IMR-90 (cell line): ENCODE results near the gene ST6GALNAC5. TPM values are rescaled to one million over a fixed set of nuclear protein-coding genes. Genes with fewer than 3 reads are reported as not detected.

Experiments used
- ATAC-seq: fragments of 200-7000 bp; cut with Tn5 transposase; 2 replicates; pipeline ENCODE4 v1.9.1; 2020; ENCODE audit warnings: low read depth, mild to moderate bottlenecking, moderate library complexity
- BruUV-seq: library from RNA; stranded (reverse); fragments of 400-500 nt; replicated peaks from 2 replicates; lab custom pipeline; 2021; lab: Mats Ljungman, UMichigan
- CTCF ChIA-PET: fragments of 300-600 bp; formaldehyde crosslinking; extraction: SDS; loops from one replicate; lab custom pipeline; 2021; ENCODE audit warnings: antibody characterized with exemption; lab: Yijun Ruan, JAX
- POLR2A ChIA-PET: fragments of 300-600 bp; sonication (Branson Sonifier 250); formaldehyde crosslinking; loops from one replicate; lab custom pipeline; 2022; ENCODE audit warnings: antibody characterized with exemption; ENCODE audit not compliant: unreplicated experiment; lab: Charles Lee
- DNase-seq: peaks from one replicate; pipeline ENCODE4 v3.0.0; 2013
- H2AFZ ChIP-seq: replicated peaks from 2 replicates; pipeline ENCODE3; 2013; ENCODE audit warnings: low read length, mild to moderate bottlenecking; ENCODE audit not compliant: poor library complexity
- H2AK5ac ChIP-seq: 2 replicates; pipeline ENCODE4 v1.6.1; 2013; ENCODE audit warnings: low read depth, low read length, inconsistent platforms
- H2AK9ac ChIP-seq: replicated peaks from 2 replicates; pipeline ENCODE3; 2013; ENCODE audit warnings: mild to moderate bottlenecking, low read depth, low read length, moderate library complexity; ENCODE audit not compliant: poor library complexity
- H2BK120ac ChIP-seq: 2 replicates; pipeline ENCODE4 v1.6.1; 2013; ENCODE audit warnings: low read depth, low read length, inconsistent platforms
- H2BK15ac ChIP-seq: 3 replicates; pipeline ENCODE4 v1.6.1; 2013; ENCODE audit warnings: low read depth, low read length, inconsistent platforms
- H2BK20ac ChIP-seq: 2 replicates; pipeline ENCODE4 v1.6.1; 2013; ENCODE audit warnings: low read depth, mild to moderate bottlenecking, inconsistent platforms, low read length, moderate library complexity
- H2BK5ac ChIP-seq: 2 replicates; pipeline ENCODE4 v1.6.1; 2013; ENCODE audit warnings: mild to moderate bottlenecking, low read depth, low read length, inconsistent platforms; ENCODE audit not compliant: poor library complexity, severe bottlenecking
- H3K14ac ChIP-seq: replicated peaks from 2 replicates; pipeline ENCODE4 v1.6.1; 2013; ENCODE audit warnings: low read depth, low read length, inconsistent platforms
- H3K18ac ChIP-seq: 2 replicates; pipeline ENCODE4 v1.6.1; 2013; ENCODE audit warnings: low read depth, low read length, control low read depth
- H3K23ac ChIP-seq: 2 replicates; pipeline ENCODE4 v1.6.1; 2013; ENCODE audit warnings: low read depth, low read length, inconsistent platforms
- H3K27ac ChIP-seq: 2 replicates; pipeline ENCODE4 v1.5.1; 2013; ENCODE audit warnings: mild to moderate bottlenecking, control low read depth, low read length; ENCODE audit not compliant: insufficient read depth
- H3K27me3 ChIP-seq: 2 replicates; pipeline ENCODE4 v1.6.1; 2013; ENCODE audit warnings: low read length; ENCODE audit not compliant: control insufficient read depth, insufficient read depth
- H3K36me3 ChIP-seq: 2 replicates; pipeline ENCODE4 v1.6.1; 2013; ENCODE audit warnings: low read length, mixed read lengths; ENCODE audit not compliant: control insufficient read depth, insufficient read depth
- H3K4ac ChIP-seq: 2 replicates; pipeline ENCODE4 v1.6.1; 2013; ENCODE audit warnings: low read depth, low read length, inconsistent platforms
- H3K4me1 ChIP-seq: 2 replicates; pipeline ENCODE4 v1.6.1; 2013; ENCODE audit warnings: low read length, mixed read lengths; ENCODE audit not compliant: control insufficient read depth, insufficient read depth
- H3K4me2 ChIP-seq: 2 replicates; pipeline ENCODE4 v1.6.1; 2013; ENCODE audit warnings: low read depth, mild to moderate bottlenecking, control low read depth, low read length, moderate library complexity
- H3K4me3 ChIP-seq: 2 replicates; pipeline ENCODE4 v1.5.1; 2013; ENCODE audit warnings: low read depth, mild to moderate bottlenecking, control low read depth, low read length, moderate library complexity; ENCODE audit not compliant: insufficient read depth
- H3K56ac ChIP-seq: 2 replicates; pipeline ENCODE4 v1.6.1; 2013; ENCODE audit warnings: low read length, inconsistent platforms; ENCODE audit not compliant: insufficient read depth; ENCODE audit errors: extremely low read depth
- H3K79me1 ChIP-seq, 2 experiments: 2 replicates each; pipeline ENCODE4 v1.6.1; 2013; ENCODE audit warnings: low read length in 2 of 2, inconsistent platforms in 1 of 2, low read depth in 1 of 2
- H3K9ac ChIP-seq: 2 replicates; pipeline ENCODE4 v1.6.1; 2013; ENCODE audit warnings: low read depth, low read length, control low read depth
- H3K9me1 ChIP-seq: 2 replicates; pipeline ENCODE4 v1.6.1; 2013; ENCODE audit warnings: low read length, inconsistent platforms; ENCODE audit not compliant: insufficient read depth
- H3K9me3 ChIP-seq: 2 replicates; pipeline ENCODE4 v1.6.1; 2013; ENCODE audit warnings: low read length; ENCODE audit not compliant: control insufficient read depth, insufficient read depth
- H4K20me1 ChIP-seq: 2 replicates; pipeline ENCODE4 v1.6.1; 2013; ENCODE audit warnings: low read length, inconsistent platforms; ENCODE audit not compliant: insufficient read depth
- H4K5ac ChIP-seq: 2 replicates; pipeline ENCODE4 v1.6.1; 2013; ENCODE audit warnings: mild to moderate bottlenecking, low read depth, low read length, control low read depth
- H4K8ac ChIP-seq, 2 experiments: 2 replicates each; pipeline ENCODE4 v1.6.1; 2013; ENCODE audit warnings: low read depth in 2 of 2, low read length in 2 of 2, control low read depth in 1 of 2, inconsistent platforms in 1 of 2
- H4K91ac ChIP-seq: 2 replicates; pipeline ENCODE4 v1.6.1; 2013; ENCODE audit warnings: low read depth, low read length, inconsistent platforms; ENCODE audit not compliant: insufficient read depth
- CHD1 ChIP-seq: IDR thresholded peaks from 2 replicates; pipeline ENCODE4 v1.6.1; 2012; ENCODE audit warnings: low read depth, low read length, improper control_type of control experiment
- MAFK ChIP-seq: IDR thresholded peaks from 2 replicates; pipeline ENCODE4 v1.6.1; 2012; ENCODE audit warnings: low read depth, low read length, improper control_type of control experiment
- MXI1 ChIP-seq: IDR thresholded peaks from 2 replicates; pipeline ENCODE4 v1.6.1; 2012; ENCODE audit warnings: low read depth, mild to moderate bottlenecking, low read length, moderate library complexity, borderline replicate concordance
- NFE2L2 ChIP-seq: fragments of 150-350 bp; IDR thresholded peaks from 2 replicates; pipeline ENCODE4 v1.6.1; 2016; ENCODE audit warnings: low read depth, mild to moderate bottlenecking, low read length
- RCOR1 ChIP-seq: IDR thresholded peaks from 2 replicates; pipeline ENCODE4 v1.6.1; 2012; ENCODE audit warnings: mild to moderate bottlenecking, low read length, improper control_type of control experiment; ENCODE audit not compliant: insufficient replicate concordance
- SMC3 ChIP-seq: fragments of 150-350 bp; IDR thresholded peaks from 2 replicates; pipeline ENCODE4 v1.6.1; 2016; ENCODE audit warnings: low read depth, mild to moderate bottlenecking, antibody characterized with exemption, low read length, moderate library complexity
- WGBS, 2 experiments: methylation state at CpG; one replicate each; pipeline versions ENCODE4 v1.1.5 to v1.1.7; 2013; ENCODE audit warnings: missing lambda C conversion rate in 2 of 2; ENCODE audit not compliant: insufficient read length in 1 of 2; ENCODE audit errors: extremely low coverage in 2 of 2; 5-methylcytosine and 5-hydroxymethylcytosine counted together
- dilution Hi-C: fragments of 300-500 bp; cut with HindIII; formaldehyde crosslinking; loops from one replicate; pipeline ENCODE4 v1.14.3; 2018; ENCODE audit warnings: low sequenced_read_pairs; ENCODE audit not compliant: unreplicated experiment
- in situ Hi-C: fragments of 300-500 bp; cut with MboI; formaldehyde crosslinking; loops from 3 replicates; pipeline ENCODE4 v1.14.3; 2019; ENCODE audit warnings: low sequenced_read_pairs, inconsistent platforms, mixed read lengths
- intact Hi-C: fragments of 100-400 bp; cut with micrococcal nuclease; formaldehyde crosslinking; loops from 2 replicates; pipeline ENCODE4 v1.10.0; 2022
- polyA plus RNA-seq, 3 experiments: library from polyadenylated mRNA; depleted of rRNA; stranded (reverse); fragments of >200 nt; gene quantifications; 2 replicates each; pipeline ENCODE4 v1.2.3, GENCODE V29; 2012; ENCODE audit warnings: low replicate concordance in 1 of 3
- total RNA-seq: library from RNA; depleted of rRNA; stranded (reverse); fragments of >200 nt; gene quantifications from 2 replicates; pipeline ENCODE4 v1.2.3, GENCODE V29; 2012
- TF ChIP-seq, protein P1 (sequence below): fragments of 150-350 bp; IDR thresholded peaks from 2 replicates; pipeline ENCODE4 v1.6.1; 2017; ENCODE audit warnings: mild to moderate bottlenecking, antibody characterized with exemption, low read length, low read depth

ST6GALNAC5 gene
- total and polyA plus RNA-seq, 2 of the 4 experiments (the other 2 are of a cell fraction): 3.4 to 4.0 TPM

DNA sequence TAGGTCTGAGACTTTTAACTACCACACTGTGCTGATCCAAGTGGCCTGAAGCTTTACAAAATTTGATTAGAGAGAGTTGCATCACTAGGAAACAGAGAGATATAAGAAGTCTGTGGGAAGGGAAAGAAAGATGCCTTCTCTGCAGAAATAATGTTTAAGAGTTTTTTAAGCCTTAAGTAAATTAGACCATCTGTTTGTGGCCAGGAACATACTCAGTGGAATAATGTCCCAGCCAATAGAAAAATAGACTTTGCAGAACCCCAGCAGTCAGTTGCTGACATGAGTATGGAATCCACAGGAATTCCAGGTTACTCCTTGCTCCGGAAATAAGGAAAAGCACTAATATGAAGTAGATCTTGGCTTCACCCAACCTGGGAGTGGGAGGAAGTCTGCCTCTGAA, 144.8 kb downstream of the ST6GALNAC5 start:
- no peaks in the 10 kb centered on the region for H3K4me1 ChIP-seq
- H3K79me1 ChIP-seq: no peaks in the 10 kb centered on the region
- no peak overlapping the region for H3K4me2 ChIP-seq
- no peak overlapping the region for H2BK5ac ChIP-seq
- intact Hi-C loops: no loop called here
- H3K9me1 ChIP-seq: no peaks in the 10 kb centered on the region
- H3K56ac ChIP-seq: no peak overlapping the region
- in situ Hi-C loops: no loop called here
- no peak overlapping the region for H2BK15ac ChIP-seq
- no peaks in the 10 kb centered on the region for H4K20me1 ChIP-seq
- H3K18ac ChIP-seq: no peak overlapping the region
- no peak overlapping the region for H3K9ac ChIP-seq
- H3K4ac ChIP-seq: no peak overlapping the region
- 60% methylated on average over 1 of the region's 1 CpG; no CpG with 5 or more reads in 1 of the 2 experiments for WGBS, 2 experiments
- no peak for ATAC-seq
- no peak overlapping the region for H2AK9ac ChIP-seq
- no peak overlapping the region for H2BK120ac ChIP-seq
- H3K23ac ChIP-seq: no peak overlapping the region
- ChIA-PET CTCF (no interaction called here), POLR2A (no interaction called here)
- no peak overlapping the region for H3K14ac ChIP-seq
- TF ChIP-seq CHD1 (no peak), SMC3 (no peak), RCOR1 (no peak), MXI1 (no peak), NFE2L2 (no peak), MAFK (no peak)
- TF ChIP-seq, protein P1, sequence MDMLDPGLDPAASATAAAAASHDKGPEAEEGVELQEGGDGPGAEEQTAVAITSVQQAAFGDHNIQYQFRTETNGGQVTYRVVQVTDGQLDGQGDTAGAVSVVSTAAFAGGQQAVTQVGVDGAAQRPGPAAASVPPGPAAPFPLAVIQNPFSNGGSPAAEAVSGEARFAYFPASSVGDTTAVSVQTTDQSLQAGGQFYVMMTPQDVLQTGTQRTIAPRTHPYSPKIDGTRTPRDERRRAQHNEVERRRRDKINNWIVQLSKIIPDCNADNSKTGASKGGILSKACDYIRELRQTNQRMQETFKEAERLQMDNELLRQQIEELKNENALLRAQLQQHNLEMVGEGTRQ: no peak
- H4K91ac ChIP-seq: no peak overlapping the region
- H2AK5ac ChIP-seq: no peak overlapping the region
- H4K8ac ChIP-seq: no peak overlapping the region
- no peak overlapping the region for H4K5ac ChIP-seq
- no peak overlapping the region for H2AFZ ChIP-seq
- H3K27me3 ChIP-seq: peaks cover 13% of the 10 kb centered on the region
- H3K9me3 ChIP-seq: no peaks in the 10 kb centered on the region
- no peak for DNase-seq
- BruUV-seq: no TSS peak
- no peak overlapping the region for H3K27ac ChIP-seq
- H3K36me3 ChIP-seq: no peaks in the 10 kb centered on the region
- no peak overlapping the region for H2BK20ac ChIP-seq
- H3K4me3 ChIP-seq: no peak overlapping the region
- dilution Hi-C loops: no loop called here
